GM19043 (cell line): ENCODE results near the gene USP48.
"Not testable (repeated sequence)": the region's sequence is repeated elsewhere in the genome, so short reads cannot be mapped to it uniquely, and the experiment has no call there.

Experiments used
- ATAC-seq: cut with Tn5 transposase; IDR thresholded peaks from one replicate; pipeline ENCODE4 v1.9.1; 2021; ENCODE audit warnings: low read depth; ENCODE audit not compliant: unreplicated experiment

The USP48 gene

DNA sequence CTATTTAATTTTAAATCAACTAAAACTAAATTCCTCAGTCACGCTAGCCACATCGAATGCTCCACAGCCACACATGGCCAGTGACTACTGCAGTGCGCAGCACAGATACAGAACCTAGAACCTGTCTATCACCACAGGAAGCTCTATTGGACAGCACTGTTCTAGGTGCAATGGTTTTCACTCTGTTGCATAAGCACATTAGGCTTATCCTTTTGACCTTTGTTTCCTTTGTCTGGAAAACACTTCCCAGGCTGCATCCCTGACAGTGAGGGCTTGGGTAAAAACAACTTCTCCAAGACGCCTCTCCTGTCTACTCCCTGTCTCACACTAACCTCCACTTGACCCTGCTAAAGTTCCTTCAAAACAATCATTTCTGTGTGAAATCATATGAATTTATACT is 80.2 kb downstream of the USP48 start:
- ATAC-seq, result no peak

DNA sequence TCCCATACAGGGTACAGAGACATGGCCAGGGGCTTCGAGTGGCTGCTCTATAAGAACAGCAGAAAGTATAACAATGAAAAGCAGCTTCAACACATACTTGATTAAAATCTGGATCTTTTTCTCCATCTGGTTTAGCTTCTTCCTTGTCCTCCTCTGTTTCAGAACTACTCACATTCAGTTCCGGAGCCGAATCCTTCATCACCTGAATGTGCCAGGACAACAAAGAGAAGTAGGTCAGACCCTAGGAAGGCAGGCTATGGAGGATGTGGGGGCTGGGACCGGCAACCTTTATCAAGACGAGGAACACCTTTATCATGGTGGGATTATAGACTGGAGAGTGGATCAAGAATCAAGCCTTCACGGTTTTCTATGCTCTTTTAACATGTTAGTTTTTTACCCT is 81.5 kb downstream of the USP48 start:
- no peak for ATAC-seq

DNA sequence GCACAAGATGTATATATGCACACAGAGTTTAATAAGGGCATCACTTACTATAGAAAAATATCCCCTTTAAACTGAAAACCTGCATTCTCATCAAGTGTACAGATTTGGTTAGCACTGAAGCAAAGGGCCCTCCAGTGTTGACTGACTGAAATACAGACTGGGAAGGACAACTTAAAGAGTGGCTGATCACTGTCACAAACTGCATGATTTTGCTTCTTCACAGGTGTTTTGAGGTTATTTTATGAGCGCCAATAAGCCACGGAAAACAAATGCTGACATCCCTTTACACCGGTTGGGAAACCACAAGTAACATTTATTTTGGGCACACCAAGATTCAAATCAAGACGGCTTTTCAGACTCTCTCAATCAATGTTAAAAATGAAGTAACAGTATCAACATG is 82.9 kb downstream of the USP48 start:
- no peak for ATAC-seq

DNA sequence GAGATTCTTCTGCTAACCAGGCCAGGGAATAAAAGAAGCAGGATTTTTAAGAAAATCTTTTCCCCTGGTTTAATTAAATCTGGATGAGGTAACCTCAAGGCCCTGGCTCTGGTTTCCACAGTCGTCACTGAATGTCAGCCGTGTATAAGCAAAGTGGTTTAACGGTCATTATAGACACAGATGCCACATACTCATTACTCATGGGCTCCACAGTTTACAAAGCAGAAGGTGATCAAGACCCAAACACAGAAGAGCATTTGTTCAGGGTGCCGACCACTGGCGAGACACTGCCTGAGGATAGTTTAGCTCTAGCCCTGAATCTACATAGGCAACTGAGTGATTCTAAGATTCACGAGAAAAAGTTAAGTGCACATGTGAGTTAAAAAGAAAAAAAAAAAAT is 86.0 kb downstream of the USP48 start:
- ATAC-seq, result no peak

DNA sequence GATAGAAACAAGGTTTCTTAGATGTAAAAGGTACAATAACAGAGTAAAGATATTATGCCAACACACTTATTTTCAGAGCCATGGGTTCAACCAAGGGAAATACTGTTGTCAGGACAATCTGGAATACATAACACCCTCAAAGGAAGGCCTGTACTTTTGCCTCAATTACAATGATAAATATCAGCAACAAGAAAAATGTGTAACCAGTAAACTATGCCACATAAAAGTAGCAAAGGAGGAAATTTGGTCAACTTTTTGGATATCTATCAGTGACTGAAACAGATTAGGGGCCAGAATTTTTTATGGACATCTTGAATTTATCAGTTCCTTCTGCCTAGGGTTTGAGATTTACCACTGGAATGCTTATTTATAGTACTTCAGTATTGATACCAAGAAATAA is 89.2 kb downstream of the USP48 start:
- ATAC-seq, result no peak

DNA sequence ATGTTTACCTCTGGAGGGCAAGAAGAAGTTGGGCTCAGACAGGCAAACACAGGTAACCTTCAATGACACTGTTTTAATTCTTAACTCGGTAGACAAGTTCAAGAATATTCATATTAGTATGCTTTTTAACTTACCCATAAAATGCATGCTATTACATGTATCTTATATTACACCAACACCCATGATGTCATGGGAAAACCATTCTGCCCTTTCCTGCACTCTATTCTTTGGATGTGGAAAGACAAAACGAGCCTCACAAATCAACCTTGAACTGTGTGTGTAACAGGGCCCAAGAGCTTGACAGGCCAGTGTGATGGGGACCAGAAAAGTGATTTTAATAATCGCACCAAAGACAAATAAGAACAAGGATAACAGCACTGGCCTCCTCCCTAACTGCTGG is 91.2 kb downstream of the USP48 start:
- ATAC-seq, result no peak

DNA sequence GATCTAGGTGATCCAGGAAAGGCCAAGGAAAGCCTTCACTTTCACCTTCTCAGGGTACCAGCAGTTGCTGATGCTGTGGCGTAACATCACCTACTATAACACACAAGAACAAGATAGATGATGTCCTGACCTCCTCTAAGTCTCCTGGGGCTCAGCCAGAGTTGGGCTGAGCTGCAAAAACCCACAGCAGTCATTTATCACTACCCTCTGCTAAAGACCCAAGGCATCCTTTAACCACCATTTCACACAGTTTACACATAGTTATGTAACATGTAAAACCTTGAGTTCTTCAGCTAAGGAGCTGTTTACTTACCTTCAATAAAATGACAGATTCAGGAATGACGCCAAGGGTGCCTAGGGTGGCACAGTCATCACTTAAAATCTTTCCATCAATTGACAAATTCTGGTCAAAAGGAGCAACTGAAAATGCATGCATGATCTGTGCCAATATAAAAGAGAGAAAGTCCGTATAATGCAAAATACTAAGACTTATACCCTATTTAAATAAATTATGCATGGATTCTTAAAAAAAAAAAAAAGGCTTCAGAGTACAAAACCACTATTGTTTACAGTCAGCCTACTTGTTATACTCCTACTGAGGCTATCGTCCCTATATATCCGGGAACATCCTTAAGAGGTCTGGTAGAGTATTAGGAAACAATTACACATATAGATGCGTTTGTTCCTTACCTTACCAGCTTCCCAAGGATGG is 93.1 kb downstream of the USP48 start:
- no peak for ATAC-seq

DNA sequence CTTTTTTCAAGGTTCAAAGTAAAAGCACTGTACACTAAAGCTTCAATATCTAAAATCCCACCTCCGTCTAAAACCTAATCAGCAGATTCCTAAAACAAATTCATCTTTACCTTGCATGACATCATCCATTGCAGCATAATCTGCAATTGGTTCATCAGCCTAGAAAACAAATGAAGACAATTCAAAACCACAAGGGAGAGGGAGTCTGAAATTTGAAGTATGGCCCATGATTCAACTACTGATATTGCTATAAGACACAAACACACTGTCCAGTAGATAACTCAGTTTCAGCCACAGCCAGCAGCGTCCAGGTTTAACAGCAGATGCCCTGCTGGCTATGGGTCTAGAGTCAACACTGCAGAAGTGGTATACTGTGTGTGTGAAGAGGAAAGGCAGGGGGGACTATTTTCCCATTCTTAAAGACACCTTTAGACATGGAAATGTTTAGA is 95.8 kb downstream of the USP48 start:
- ATAC-seq, result no peak

DNA sequence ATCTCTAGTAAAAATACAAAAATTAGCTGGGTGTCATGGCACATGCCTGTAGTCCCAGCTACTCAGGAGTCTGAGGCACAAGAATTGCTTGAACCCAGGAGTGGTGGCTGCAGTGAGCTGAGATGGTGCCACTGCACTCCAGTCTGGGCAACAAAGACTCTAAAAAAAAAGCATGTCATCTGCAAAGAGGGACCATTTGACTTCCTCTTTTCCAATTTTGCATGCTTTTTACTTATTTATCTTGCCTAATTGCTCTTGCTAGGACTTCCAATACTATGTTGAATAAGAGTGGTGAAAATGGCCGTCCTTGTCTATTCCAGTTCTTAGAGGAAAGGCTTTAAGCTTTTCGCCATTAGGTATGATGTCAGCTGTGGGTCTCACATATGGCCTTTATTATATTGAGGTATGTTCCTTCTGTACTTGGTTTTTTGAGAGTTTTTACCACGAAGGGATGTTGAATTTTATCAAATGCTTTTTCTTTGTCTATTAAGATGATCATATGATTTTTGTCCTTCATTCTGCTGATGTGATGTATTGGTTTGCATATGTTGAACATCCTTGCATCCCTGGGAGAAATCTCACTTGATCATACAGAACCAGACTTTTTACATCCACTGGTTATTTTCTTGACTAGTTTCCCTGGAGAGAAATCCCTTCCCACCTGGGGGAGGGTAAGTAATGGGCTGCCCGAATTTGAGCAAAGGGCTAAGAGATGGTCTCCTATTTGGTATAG is 96.8 kb downstream of the USP48 start:
- ATAC-seq, result no peak

DNA sequence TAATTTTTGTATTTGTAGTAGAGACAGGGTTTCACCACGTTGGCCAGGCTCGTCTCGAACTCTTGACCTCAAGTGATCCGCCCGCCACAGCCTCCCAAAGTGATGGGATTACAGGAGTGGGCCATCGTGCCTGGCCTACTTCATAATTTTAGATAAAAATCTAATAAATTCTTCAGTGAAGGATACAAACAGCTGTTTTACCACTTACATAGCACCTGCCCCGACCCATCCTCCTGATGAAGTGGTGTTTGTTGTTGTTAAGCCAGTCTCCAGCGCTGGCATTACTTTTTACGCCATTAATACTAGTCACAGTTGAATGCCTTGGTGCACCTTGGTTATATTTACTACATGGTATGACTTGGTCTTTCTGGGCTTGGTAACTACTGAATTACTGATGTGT is 101.5 kb downstream of the USP48 start:
- no peak for ATAC-seq

DNA sequence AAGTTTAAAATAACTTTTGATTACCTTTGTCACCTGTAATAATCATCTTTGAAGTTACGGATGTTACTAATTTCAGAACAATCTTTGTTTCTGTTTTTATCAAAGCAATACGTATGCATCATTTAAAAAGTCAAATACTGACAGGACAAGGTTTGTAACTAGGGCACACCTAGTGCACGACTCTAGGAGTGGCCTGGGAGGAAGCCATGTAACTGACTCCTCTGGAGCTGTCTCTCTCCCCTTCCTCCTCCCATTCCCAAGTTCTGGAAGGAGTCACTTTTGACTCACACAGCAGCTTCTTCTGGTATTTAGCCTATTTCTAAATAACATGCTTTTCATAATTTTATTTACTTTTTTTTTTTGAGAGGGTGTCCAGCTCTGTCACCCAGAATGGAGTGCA is 102.0 kb downstream of the USP48 start:
- no peak for ATAC-seq

DNA sequence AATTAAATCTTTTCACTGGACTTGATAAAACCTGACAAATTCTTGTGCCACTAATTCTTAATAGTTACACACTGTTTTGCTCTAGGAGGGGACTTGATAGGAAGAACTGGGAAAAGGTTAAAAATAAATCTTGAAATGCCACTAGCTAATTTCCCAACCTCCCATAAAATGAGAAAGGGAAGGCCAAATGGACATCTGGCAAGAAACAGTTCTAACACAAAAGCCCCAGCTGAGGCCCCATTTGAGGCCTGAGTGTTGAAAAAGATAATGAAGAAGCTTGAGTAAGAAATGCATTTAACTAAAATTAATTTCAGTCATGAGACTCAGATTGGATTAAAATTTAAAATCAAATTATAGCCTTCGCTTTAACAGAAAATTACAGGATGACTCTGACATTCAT is 102.6 kb downstream of the USP48 start:
- ATAC-seq, result no peak

DNA sequence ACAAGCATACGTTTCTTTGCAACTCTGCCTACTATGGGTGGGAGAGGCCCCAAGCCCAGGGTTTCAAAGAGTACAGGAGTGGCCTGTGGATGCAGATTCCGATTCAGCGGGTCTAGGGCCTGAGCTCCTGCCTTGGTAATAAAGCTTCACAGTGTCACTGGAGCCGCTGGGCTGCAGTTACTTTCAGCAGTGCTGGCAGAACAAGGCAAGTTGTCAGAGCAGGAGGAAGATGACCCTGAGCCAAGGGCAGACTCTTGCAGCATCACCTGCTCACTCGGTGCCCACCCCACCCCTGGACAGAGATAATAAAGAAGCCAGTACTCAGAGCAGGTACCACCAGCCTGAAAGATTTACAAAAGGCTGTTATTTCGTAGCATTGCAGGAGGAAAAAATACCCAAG is 105.8 kb downstream of the USP48 start:
- no peak for ATAC-seq

DNA sequence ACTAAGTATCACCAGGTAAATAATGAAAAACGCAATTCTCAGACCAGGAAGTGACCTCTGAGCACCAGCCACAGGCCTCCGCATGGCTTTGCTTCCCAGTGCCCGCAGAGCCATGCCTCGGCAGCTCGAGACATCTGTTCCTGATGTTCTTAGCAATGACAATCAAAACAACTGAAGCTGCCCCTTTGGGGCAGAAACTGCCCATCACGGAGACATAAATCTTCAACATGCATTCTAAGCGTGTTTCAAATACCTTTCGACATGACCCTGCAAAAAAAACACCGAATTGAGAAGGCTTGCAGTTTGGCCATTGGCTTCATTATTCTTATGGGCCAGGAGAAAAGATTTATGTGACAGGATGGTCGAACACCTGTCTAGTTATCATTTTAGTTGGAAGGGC is 108.0 kb downstream of the USP48 start:
- ATAC-seq, result no peak

DNA sequence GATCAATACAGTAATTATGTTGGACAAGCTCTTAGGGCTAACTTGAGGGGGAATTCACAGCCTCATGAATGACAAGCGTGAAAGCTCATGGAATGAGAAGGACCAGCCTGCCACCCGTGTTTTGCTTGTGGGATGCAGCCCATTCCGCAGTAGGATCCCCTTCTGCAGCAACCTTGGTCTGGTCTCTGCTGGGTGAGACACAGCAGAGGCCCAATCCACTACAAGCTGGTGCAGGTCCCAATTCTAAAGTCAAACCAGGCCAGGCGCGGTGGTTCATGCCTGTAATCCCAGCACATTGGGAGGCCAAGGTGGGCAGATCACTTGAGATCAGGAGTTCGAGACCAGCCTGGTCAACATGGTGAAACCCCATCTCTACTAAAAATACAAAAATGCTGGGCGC is 109.1 kb downstream of the USP48 start:
- not testable (repeated sequence) for ATAC-seq

DNA sequence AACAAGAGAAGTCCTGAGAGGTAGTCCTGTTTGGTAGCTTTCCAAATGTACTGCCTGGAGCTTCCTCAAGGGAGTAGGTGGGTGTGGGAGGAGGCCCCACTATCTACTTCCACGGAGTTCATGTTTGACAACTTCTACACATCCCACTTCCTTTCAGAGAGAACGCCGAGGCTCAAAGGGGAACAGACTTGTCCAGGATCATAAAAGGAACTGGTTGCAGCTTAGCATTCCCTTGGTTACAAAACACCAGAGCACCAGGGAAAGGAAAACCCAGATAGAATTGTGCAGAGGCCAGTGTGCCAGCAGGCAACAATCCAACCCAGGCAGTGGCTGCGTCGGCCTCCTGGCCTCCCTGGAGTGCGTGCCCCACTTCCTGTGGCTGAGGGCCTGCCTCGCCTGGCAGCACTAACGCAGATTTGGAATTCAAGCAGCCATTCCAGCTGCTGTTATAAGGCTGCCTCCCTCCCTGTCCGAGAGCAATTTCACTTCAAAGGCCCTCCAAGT is 109.6 kb downstream of the USP48 start:
- ATAC-seq, result no peak

DNA sequence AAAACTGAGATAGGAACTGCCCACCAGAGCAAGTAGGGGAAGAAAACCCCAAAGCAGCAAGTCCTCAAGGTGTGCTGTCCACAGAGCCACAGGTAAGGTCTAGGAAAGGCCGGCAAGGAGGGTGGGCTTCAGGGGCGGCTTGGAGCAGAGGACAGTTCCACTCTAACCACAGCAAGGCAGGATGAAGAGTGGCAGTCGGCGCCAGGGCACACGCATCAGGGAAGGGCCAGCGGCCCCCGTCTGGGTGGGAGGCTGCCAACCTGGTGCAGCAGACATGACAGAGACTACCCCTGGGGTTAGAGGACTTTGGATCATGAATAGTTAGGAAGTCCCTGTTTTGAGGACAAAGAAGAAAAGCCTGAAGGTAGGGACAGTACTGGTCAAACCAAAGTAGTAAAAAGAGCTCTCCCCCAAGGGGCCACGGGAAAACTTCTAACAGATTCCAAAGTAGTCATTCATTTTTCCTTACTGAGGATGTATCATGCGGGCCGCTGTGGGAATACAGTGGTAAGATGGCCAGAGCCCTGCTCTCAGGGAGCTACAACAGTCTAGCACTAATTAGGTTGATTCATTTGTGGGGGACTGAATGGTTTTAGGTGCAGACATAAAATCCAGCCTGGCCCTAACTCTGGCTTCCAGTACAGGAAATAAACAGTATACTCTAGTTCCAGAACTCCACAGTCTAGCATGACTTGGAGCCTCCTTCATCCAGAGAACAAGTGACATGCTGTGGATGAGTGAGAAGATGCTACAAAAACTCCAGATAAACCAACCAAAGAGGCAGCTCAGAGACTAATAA is 110.3 kb downstream of the USP48 start:
- no peak for ATAC-seq

DNA sequence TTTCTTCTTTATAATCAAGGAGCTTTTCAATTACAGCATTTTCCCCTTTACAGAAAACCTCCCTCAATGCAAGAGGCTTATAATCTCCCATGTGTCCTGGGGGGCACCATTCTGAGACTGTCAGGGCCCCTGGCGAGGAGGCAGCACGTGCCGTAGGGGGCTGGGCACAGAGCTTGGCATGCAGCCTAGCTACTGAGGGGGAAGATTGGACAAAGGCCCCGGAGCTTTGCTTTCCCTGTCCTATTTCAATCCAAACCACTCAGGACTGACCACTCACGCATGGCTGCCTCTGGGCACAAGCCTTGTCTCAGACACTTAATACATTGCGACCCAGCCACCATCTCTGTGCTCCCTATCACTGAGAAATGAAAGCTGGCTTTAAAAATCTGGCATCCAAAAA is 111.0 kb downstream of the USP48 start:
- no peak for ATAC-seq

DNA sequence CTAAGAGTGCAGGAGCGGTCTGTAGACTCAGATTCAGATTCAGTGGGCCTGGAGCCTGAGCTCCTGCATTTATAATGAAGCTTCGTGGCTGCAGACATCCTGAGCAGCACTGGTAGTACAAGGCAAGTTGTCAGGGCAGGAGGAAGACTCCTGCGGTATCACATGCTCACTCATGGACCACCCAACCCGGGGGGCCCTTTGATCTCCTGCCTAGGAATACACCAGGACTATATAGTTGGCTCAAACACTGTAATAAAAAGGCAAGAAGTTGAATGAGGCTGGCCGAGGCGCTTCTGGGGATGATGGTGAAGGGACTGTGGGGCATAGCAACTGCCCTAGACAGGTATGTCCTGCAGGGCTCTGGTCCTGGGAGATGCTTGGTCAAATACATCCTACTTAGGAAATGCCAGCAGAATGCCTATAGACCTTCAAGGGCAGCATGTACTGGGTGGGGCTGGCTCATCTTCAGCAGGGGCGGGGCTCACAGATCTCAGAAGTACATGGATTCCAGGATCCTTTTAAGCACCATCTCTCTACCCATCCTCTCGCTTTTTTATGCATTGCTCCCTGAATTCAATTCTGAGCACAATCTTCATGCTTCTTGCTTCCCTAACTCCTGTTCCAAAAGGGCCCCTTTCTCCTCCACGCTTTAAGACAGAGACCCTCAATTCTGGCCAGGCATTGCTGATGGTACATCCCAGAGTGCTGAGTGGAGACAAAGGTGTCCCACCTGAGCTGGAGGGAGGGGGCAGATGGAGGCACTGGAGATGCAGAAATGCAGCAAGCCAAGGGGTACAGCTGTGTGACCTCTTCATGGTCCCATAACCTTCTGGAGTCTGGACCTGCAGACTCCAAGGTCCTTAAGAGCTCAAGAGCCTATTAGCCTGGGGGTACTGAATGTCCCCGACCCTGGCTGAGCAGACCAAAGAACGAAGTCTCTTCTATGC is 111.7 kb downstream of the USP48 start:
- ATAC-seq, result no peak
